CD4-positive, alpha-beta T cell treated with Interferon gamma for 1 hour (primary cell): ENCODE results near the gene POLR1C.
A peak's percentile ranks its signal among the peaks of the same experiment; 100 is the strongest.
"Not testable (repeated sequence)": the region's sequence is repeated elsewhere in the genome, so short reads cannot be mapped to it uniquely, and the experiment has no call there.

Experiments
- DNase-seq: peaks from one replicate; pipeline ENCODE4 v3.0.0-alpha.2; 2020

POLR1C gene, protein sequence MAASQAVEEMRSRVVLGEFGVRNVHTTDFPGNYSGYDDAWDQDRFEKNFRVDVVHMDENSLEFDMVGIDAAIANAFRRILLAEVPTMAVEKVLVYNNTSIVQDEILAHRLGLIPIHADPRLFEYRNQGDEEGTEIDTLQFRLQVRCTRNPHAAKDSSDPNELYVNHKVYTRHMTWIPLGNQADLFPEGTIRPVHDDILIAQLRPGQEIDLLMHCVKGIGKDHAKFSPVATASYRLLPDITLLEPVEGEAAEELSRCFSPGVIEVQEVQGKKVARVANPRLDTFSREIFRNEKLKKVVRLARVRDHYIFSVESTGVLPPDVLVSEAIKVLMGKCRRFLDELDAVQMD

DNA sequence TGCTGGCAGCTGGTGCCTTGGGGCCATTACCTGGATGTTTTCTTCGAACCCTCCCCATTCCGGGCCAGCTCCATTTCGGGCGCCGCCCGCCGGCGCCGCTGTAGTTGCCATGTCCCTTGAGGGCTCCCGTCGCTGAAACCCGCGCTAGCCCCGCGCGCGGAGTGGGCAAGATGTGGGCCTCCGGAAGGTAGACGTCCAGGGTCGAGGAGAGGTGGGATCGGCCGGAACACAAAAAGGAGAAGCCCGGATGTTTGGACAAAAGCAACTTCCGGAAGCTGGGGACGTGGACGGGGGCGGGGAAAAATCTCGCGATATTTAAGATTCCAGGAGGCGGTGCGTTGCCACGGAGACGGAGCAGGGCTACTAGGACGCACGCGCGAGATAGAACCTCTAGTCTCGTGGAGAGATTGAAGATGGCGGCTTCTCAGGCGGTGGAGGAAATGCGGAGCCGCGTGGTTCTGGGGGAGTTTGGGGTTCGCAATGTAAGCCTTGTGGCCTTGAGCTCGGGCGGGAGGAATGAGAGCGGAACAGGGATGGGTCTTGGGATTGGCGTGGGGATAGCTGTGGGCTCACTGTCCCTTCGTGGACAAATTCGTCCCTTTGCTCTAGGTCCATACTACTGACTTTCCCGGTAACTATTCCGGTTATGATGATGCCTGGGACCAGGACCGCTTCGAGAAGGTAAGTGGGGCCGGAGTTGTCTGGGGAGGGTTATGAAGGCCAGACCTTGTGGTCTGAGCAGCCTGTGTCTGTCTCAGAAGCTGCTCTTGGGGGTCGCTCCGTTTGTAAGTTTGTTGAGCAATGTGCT lies at the start of gene POLR1C, which contains the start of gene YIPF3:
POLR1C (plus strand) TSS at position 393 of the 808 bp plus-strand sequence; CDS start at position 414, 21 bp downstream.
YIPF3 (minus strand) TSS at position 230 of the 808 bp plus-strand sequence; CDS start at position 111, 119 bp downstream.
- peak; percentile 97 for DNase-seq

DNA sequence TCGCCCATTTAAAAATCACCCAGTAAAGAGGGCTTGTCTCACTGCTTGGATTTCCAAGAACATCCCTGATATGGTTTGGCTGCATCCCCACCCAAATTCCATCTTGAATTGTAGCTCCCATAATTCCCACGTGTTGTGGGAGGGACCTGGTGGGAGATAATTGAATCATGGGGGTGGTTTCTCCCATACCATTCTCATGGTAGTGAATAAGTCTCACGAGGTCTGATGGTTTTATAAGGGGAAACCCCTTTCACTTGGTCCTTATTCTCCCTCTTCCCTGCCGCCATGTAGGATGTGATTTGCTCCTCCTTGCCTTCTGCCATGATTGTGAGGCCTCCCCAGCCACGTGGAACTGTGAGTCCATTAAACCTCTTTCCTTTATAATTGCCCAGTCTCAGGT lies 49.6 kb upstream of the POLR1C start:
- not testable (repeated sequence) for DNase-seq

DNA sequence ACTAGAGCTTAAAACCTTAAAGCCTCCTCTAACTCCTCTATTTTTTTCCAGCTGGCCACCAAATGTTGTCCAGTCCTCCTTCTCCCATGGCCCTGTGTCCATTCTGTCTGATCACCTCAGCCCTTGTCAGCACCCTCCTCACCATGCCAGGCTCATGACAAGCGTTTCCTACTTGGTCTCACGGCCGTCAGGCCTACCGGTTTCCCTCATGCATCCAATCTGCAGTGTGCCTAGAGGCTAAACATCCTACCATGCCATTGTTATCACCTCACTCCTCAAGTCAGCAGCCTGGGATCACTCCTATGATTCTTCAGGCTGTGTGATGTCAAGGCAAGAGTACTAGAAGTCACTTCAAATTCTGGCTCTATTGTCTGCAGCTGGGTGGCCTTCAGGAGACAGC lies 49.1 kb upstream of the POLR1C start:
- DNase-seq: no peak

DNA sequence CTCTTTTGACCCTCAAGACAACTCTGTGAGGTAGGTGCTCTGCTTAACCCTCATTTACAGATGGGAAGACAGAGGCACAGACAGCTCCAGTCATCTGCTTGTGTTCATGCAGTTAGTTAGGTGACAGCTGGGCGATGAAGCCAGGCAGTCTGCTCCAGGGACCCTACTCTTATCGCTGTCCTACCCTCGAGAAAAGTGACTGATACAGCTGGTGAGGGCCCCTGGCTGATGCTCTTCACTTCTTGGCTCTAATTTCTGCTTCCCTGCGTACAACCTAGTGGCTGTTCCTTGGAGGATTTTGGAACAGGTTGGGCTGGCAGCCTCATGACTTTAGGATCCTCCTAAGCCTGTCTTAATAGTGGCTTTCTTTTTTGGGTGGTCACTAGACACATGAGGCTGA lies 48.6 kb upstream of the POLR1C start:
- DNase-seq: no peak

DNA sequence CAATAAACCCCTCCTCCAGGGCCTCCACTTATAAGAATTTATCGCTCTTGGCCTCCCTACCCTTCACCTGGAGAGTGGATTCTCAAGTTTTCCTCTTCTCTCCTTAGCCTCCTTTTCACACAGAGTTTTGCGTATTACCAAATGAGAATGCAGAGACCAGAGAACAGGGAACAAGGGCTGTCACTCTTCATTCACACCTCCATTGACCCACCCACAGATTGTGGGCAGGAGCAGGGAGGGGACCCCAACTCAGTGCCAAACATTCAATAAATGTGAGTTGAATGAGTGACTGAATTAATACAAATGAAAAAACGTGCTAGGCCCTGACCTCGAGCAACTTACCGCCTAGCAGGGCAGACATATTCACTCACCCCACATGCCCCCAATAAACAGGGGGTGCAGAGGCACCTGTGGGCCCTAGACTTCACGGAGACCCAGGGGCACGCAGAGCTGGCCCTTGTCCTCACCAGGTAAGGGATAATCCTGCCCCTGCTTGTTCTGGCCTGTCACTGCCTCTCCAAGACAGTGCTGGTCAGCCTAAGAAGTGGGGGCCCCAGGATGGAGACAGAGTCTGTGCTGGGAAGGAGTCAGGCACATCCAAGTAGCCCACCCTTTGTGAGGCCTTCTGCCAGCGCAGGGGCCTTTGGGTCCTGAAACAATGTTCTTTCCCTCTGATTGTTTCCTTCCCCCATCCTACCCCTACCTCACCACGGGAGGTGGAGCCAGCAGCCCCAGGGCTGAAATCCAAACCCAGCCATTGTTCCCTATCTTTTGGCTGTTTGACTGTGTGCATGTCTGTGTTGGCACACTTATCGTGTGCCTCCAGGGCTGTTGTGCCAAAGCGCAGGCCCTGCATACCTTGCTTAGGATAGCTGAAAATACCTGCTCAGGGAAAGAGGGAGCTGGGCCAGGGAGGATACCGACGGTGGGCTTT lies 47.9 kb upstream of the POLR1C start:
- DNase-seq: no peak

DNA sequence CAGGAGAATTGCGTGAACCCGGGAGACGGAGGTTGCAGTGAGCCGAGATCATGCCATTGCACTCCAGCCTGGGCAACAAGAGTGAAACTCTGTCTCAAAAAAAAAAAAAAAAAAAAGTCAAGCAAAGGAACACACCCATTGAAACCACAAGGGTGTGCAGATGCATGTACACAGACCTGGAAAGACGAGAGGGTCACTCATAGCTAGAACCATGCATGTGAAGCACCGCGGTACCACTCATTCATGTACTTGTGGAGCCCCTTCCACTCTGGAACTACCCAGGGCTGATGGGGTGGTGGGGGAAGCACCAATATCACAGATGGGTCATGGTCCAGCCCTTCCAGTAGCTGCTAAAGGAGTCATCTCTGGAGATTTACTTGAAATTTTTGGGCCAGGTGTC lies 46.9 kb upstream of the POLR1C start:
- DNase-seq: no peak

DNA sequence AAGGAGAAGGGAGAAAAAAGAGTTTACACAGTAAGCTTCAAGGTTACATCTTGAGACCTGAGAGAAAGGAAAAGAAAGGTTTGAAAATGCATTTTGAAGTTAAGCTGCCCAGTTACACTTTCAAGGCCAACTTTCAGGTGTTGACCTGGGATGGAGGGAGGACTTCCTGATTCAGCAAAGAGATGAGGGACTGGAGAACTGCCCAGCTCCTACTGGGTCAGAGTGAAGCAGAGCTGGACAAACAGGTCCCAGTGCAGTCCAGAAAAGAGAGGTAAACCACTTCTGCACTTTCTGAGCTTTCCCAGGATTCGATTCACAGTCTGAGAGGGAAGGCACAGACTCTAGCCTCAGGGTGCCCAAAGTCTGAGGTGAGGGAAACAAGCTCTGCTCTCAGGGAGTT lies 45.5 kb upstream of the POLR1C start:
- DNase-seq: no peak

DNA sequence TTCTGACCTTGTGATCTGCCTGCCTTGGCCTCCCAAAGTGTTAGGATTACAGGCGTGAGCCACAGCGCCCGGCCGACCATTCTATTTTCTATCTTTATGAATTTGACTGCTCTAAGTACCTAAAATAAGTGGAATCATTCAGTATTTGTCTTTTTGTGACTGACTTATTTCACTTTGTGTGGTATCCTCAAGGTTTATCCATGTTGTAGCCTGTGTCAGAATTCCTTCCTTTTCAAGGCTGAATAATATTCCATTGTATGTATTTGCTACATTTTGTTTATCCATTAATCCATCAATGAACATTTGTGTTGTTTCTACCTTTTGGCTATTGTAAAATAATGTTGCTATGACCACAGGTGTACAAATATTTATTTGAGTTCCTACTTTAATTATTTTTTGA lies 44.4 kb upstream of the POLR1C start:
- no peak for DNase-seq

DNA sequence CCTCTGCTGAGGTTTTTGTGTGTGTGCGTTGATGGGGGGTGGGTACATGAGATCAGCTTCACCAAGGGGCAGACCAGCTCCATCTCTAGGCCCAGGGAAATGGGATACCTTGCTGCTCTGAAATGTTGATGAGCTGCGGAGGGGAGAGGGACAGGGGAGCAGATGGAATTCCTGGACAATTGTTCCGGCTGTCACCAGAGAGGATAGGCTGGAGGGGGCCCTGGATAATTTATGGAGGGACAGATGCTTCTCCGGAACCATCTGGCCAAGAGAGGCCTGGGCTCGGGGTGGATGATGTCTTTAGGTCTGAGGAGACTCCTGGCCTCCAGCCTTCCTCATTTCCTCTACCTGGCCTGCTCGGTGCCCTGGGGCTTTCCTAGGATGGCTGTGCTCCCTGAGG lies 41.4 kb upstream of the POLR1C start:
- no peak for DNase-seq

DNA sequence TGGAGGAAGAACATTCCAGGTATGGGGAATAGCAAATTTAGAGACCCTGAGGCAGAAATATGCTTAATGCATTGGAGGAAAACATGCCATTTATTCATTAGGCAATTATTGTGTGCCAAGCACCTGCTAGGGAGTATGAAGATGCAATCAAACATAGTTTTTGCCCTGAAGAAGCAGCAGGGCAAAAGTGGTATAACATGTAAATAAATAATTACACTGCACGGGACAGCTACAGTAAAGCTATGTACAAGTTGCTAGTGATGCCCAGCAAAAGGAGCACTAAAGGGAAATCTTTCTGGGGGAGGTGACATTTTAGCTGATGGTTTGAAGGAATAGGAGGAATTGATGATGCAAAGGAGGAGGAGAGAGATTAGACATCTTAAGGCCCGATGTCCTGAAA lies 40.1 kb upstream of the POLR1C start:
- DNase-seq: no peak

DNA sequence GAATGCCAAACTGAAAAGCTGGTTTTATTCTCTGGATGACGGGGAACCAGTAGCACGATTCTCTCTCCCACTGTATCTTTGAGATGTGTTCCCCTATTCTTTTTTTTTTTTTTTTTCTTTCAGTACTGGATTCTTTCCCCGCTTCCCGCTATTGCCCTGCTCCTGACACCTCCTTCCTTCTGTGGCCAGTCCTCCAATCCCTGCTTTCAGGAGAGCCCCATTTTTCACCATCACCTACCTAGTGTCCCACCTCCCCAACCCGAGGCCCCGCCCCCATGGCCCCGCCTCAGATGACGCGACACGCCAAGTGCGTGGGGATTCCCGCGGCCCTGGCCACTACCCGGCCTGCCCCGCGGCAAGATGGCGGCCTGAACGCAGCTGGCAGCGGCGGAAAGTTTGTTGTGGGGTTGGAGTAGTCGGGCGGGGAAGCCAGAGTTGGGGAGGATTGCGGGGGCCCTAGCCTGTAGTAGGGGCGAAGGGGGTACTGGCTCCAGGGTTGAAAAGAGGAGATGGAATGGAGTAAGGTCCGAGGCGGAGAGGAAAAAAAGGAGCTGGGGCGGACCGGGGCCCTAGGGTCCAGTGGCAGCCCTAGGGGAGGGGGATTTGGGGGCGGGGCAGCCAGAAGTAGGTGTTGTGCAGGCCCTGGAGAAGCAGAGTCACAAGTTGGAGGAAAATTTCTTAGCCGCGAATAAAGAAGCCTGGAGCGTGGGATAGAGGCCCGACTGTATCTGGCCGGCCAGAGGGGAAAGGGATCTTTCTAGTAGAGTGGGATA lies 39.5 kb upstream of the POLR1C start, which contains the start of gene TJAP1:
TJAP1 (plus strand) TSS at position 336 of the 773 bp plus-strand sequence. CDS start 21,432 bp downstream, outside the sequence.
- peak; percentile 94 for DNase-seq

DNA sequence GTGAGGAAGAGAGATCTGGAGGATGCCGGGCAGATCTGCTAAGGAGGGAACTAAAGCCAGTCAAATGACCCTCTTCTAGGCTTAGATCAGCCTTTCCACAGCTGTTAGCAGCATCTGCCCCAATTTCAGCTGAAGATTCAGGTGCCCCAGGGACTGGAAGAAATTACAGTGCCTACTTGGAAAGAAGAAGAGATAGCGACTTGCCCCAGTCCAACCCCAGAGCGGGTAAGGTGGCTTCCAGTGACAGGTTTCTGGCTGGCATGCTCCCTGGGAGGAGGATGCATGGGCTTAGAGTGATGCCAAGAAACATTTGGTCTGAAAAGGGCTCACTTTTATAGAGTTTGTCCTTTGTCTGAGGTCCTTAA lies 38.9 kb upstream of the POLR1C start:
- no peak for DNase-seq

DNA sequence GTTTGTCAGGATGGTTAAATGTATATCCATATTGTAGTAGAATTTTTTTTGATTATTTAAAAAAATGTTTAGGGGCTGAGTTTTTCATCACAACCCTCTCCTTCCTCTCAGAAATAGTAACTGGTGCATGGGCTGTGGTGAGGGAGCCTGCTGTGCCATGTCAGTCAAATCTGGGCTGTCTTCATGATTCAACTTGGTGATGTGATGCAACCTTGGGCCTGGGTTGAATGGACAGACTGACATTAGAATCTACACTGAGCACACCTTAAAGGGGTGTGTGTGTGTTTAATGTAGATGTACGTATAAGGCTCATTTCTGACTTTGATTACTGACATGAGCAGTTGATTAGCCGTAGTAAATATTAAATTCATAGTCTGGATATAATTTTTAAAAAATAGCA lies 35.8 kb upstream of the POLR1C start:
- no peak for DNase-seq

DNA sequence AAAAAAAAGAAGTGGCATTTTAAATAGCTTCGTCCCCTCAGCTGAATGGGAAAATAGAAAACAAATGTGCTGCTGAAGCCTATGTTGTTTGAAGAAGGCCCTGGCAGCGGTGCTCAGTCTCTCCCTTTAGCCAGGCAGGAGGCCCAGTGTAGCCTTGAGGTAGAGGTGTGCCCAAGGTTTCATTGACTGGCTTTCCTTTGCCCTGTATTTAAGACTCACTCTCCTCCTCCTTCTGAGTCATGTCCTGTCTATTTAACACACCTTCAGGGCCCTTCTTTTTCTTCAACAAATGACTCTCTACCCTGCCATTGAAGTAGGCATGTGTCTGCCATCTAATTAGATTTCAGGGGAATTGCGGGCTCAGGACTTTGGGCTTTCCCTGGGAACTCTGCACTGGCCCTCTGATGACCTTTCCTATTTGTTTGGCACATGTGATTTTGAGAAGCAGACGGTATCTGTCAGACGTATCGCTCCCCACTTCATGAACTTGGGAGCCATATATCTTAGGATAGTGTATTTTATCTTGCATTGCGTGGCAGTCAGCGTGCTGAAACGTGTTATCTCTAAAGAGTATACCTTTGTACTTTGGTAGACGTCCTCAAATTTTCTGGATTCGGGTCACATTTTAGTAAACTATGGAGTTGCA lies 35.2 kb upstream of the POLR1C start:
- DNase-seq: no peak

DNA sequence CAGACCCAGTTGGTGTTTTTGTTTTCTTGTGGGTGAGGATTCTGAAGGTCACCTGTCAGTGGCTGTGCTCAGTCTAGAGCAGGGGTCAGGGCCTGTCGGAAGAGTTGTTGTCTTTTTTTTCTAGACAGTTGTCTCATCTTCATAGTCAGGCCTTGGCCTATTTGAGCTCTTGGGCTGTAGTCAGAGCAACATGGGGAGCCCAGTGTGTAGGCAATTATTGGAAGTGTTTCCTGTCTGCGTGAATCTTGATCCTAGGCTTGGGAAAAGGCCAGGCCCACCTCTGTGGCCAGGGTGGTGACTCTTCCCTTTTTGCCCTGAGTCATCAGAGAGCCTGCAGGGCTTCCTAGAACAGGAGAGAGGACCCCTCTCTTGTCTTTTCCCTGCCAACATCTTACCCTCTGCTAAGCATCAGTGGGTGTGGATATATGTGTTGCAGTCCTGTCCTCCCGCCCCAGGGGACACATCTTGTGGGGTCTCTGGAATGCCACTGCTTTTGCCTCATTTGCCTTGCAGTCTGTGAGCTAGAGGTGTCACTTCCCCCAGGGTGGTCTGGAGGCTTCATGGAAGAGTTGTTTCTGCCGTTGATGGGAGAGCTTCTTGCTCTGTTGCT lies 28.1 kb upstream of the POLR1C start:
- no peak for DNase-seq

DNA sequence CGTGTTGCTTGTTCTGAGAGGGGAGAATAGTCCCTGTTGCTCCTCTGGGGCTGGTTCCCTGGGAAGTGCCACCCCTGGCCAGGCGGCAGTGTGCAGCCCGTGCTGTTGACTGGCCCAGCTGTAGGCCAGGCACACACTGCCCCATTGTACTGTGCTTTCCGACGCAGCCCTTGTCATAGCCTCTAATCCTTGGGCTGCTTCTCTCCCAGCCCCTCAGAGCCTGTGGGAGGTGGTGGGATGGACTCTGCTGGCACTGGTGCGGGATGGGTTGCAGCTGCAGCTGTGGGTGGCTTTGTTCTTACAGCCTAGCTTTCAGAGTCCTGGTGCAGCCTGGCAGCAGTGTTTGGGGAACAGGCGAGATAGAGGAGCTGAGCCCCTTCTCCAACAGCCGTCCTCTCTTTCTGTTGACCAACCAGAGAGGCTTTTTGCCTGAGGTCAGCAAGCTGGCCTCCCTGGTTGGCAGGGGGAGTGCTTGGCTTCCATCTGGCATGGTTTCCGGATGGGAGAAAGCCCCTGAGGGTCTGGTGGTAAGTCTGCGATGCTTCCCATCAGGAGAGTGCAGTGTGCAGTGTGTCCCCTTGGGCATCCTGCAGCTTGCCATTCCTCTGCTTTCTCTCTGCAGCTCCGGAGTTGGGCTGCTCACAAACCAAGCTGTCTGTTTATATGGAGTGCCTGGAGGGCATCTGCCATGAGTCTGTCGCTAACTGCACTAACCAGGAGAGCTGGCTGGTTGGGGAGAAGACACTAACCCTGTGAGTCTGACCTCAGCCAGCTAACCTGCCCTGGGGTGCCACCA lies 27.4 kb upstream of the POLR1C start:
- DNase-seq: no peak

DNA sequence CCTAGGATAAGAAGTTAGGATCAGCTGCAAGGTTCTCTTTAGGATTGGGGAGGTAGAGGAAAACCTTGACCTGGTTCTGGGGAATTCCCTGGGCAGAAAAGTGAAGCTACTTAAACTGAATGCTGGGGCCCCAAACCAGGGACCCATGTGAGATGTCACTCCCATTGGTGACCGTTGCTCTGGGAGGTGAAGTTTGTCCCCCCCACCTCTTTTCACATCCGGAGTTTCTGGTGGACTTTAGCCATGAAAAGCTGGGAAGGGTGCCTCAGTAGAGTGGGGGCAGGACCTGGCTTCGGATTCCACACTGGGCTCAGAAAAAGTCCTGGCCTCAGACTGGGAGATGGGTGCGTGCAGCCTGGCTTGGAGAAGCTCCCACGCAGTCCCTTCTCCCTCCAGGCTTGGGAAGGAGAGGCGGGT lies 26.4 kb upstream of the POLR1C start:
- no peak for DNase-seq

DNA sequence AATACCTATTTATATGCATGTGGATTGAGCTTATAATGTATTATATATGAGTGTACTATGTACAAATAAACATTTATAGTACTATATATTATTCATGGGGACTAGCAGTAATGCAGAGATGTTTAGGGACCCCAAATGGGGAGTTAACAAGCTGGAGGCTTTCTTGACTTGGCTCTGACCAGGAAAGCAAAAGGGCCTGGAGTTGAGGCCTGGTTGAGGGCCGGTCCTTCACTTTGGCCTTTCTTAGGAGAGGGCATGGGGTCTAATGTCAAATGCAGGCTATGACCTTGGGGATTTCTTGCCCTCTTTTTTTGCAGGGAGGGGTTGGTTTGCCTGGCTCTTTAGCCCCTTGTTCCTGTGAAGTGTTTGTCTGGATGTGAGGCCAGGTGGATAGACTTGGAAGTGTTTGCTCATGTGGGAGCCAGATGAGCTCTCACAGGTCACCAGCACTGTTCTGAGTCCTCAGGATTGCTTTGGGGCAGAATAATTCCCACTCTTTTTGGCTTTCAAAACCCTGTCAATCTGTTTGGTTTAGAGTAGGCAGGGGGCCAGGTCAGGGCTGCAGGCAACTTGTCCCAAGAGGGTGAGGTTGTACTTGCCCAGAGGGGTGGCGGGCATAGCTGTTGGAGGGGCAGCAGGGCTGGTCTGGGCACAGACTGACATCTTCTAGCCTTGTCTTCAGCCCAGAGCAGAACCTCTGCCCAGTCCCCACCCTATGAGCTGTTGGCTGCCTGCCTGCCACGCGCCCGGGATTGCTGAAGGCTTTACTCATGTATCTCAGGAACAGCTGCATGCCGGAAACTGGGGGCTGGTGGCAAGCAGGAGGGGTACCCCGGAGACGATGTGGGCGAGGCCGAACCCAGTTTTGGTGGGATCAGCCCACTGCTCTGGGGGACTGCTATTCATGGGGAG lies 24.9 kb upstream of the POLR1C start:
- no peak for DNase-seq

DNA sequence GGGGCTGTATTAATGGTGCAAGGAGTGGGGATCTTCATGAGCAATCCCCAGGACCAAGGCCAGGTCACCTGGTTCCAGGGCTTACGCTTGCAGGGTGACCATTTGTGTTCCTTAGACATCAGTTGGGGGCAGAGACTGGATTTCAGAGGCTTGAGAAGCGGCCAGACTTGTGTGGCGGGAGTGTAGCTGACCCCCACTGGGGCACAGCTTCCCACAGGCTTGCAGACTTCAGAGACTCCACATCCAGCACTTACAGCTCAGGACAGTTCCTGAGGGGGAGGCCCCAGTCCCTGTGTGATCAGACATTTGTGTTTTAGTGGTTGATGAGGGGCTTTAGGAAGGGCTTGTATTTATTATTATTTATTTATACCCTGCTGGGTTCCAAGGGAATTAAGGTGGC lies 24.2 kb upstream of the POLR1C start:
- DNase-seq: no peak
